ENCODE measurements around the gene PI4K2A. TPM values are rescaled to one million over a fixed set of nuclear protein-coding genes. Genes with fewer than 3 reads are reported as not detected.

Gene PI4K2A
- total RNA-seq, 1 donor from 2014 or later = 11.9 TPM

DNA sequence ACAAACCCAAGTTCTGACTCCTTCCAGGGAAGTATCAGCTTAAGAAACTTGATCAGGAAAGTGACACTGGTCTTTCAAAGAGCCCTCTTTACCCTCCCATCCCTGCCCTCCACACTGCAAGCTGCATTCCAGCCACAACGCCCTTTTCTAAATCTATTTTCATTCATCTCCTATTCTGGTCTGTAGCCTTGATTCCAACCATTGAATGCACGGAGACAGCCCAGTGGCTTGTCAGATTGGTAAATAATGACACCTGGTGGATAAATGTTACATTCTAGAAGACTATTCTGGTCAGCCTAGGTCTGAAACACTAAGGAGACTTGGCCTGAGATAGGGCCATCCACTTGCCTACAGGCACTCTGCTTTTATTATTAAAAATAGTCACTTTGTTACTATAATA lies 28.1 kb upstream of the PI4K2A start:
- H3K27ac ChIP-seq = no peak overlapping the region
- TF ChIP-seq EZH2 (IDR thresholded peaks at IDR 0.05) = no peak
- TF ChIP-seq, protein P1, sequence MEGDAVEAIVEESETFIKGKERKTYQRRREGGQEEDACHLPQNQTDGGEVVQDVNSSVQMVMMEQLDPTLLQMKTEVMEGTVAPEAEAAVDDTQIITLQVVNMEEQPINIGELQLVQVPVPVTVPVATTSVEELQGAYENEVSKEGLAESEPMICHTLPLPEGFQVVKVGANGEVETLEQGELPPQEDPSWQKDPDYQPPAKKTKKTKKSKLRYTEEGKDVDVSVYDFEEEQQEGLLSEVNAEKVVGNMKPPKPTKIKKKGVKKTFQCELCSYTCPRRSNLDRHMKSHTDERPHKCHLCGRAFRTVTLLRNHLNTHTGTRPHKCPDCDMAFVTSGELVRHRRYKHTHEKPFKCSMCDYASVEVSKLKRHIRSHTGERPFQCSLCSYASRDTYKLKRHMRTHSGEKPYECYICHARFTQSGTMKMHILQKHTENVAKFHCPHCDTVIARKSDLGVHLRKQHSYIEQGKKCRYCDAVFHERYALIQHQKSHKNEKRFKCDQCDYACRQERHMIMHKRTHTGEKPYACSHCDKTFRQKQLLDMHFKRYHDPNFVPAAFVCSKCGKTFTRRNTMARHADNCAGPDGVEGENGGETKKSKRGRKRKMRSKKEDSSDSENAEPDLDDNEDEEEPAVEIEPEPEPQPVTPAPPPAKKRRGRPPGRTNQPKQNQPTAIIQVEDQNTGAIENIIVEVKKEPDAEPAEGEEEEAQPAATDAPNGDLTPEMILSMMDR (IDR thresholded peaks at IDR 0.05) = peak; percentile 51
- Mint-ChIP-seq H3K27ac (no peak overlapping the region), H3K9me3 (no peaks in the 10 kb centered on the region), H3K4me1 (peaks cover under 1% of the 10 kb centered on the region), H3K4me3 (no peak overlapping the region), H3K27me3 (ENCODE audit: insufficient read depth, low read depth) (no peaks in the 10 kb centered on the region), H3K36me3 (peaks cover 10% of the 10 kb centered on the region)
- peaks cover 7% of the 10 kb centered on the region for H4K20me1 ChIP-seq (ENCODE audit: low read depth)
- no peaks in the 10 kb centered on the region for H3K9me3 ChIP-seq (ENCODE audit: low read depth)
- no peaks in the 10 kb centered on the region for H3F3A ChIP-seq (ENCODE audit: low read depth)
- H3K9ac ChIP-seq = no peak overlapping the region
- peaks cover 1% of the 10 kb centered on the region for H3K4me1 ChIP-seq
- H2AFZ ChIP-seq (replicated peaks) = no peak overlapping the region
- H3K4me2 ChIP-seq = no peak overlapping the region
- H3K36me3 ChIP-seq = no peaks in the 10 kb centered on the region
- no peak overlapping the region for H3K4me3 ChIP-seq
- no peaks in the 10 kb centered on the region for H3K79me2 ChIP-seq (ENCODE audit: low read depth)
- no peaks in the 10 kb centered on the region for H3K27me3 ChIP-seq
- DNase-seq (ENCODE audit: low spot score) = peak; percentile 41

DNA sequence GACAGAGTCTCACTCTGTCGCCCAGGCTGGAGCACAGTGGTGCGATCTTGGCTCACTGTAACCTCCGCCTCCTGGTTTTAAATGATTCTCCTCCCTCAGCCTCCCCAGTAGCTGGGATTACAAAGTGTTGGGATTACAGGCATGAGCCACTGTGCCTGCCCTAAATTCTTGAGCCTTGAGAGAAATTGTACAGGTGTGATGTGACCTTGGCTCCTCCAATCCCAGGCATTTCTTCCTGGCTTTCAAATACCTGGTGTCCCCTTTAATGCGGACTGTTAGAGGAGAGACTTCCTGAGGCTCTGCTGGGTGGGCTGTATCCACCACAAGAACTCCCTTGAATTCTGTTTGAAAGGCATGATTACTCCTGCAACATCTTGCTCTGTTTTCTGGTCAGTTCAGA lies 22.2 kb upstream of the PI4K2A start:
- H3K9ac ChIP-seq = no peak overlapping the region
- Mint-ChIP-seq H3K4me3 (no peak overlapping the region), H3K9me3 (no peaks in the 10 kb centered on the region), H3K27ac (no peak overlapping the region), H3K27me3 (ENCODE audit: insufficient read depth, low read depth) (no peaks in the 10 kb centered on the region), H3K4me1 (no peaks in the 10 kb centered on the region), H3K36me3 (peaks cover 14% of the 10 kb centered on the region)
- H3K27ac ChIP-seq = no peak overlapping the region
- no peak overlapping the region for H2AFZ ChIP-seq (replicated peaks)
- no peaks in the 10 kb centered on the region for H3K27me3 ChIP-seq
- H3F3A ChIP-seq (ENCODE audit: low read depth) = no peaks in the 10 kb centered on the region
- H3K4me3 ChIP-seq = no peak overlapping the region
- H3K4me2 ChIP-seq = no peak overlapping the region
- no peaks in the 10 kb centered on the region for H3K9me3 ChIP-seq (ENCODE audit: low read depth)
- no peaks in the 10 kb centered on the region for H3K36me3 ChIP-seq
- TF ChIP-seq EZH2 (IDR thresholded peaks at IDR 0.05) (no peak), EZH2phosphoT487 (IDR thresholded peaks at IDR 0.05) (no peak)
- TF ChIP-seq, protein P1 (IDR thresholded peaks at IDR 0.05) = no peak
- no peak for DNase-seq (ENCODE audit: low spot score)
- H3K79me2 ChIP-seq (ENCODE audit: low read depth) = no peaks in the 10 kb centered on the region
- H3K4me1 ChIP-seq = no peaks in the 10 kb centered on the region
- peaks cover 5% of the 10 kb centered on the region for H4K20me1 ChIP-seq (ENCODE audit: low read depth)

GRCh38 chr10:97618733-97619132 lies 21.7 kb upstream of the PI4K2A start:
- no peak overlapping the region for H3K27ac Mint-ChIP-seq
- Histone ChIP-seq H3K4me3 (no peak overlapping the region), H3K4me2 (no peak overlapping the region), H2AFZ (replicated peaks) (no peak overlapping the region), H3K4me1 (no peaks in the 10 kb centered on the region), H4K20me1 (ENCODE audit: low read depth) (peaks cover 6% of the 10 kb centered on the region), H3F3A (ENCODE audit: low read depth) (no peaks in the 10 kb centered on the region), H3K36me3 (no peaks in the 10 kb centered on the region), H3K9me3 (ENCODE audit: low read depth) (no peaks in the 10 kb centered on the region), H3K27me3 (no peaks in the 10 kb centered on the region), H3K79me2 (ENCODE audit: low read depth) (no peaks in the 10 kb centered on the region), H3K27ac (no peak overlapping the region), H3K9ac (no peak overlapping the region)
- TF ChIP-seq EZH2 (IDR thresholded peaks at IDR 0.05) = no peak
- TF ChIP-seq EZH2phosphoT487 (IDR thresholded peaks at IDR 0.05) = no peak
- TF ChIP-seq, protein P1 (IDR thresholded peaks at IDR 0.05) = no peak
- peaks cover 14% of the 10 kb centered on the region for H3K36me3 Mint-ChIP-seq
- no peaks in the 10 kb centered on the region for H3K4me1 Mint-ChIP-seq
- no peak overlapping the region for H3K4me3 Mint-ChIP-seq
- H3K27me3 Mint-ChIP-seq (ENCODE audit: insufficient read depth, low read depth) = no peaks in the 10 kb centered on the region
- no peak for DNase-seq (ENCODE audit: low spot score)
- H3K9me3 Mint-ChIP-seq = no peaks in the 10 kb centered on the region

Data from neural progenitor cell (in vitro differentiated cells).